HG02870 (cell line): Measurements from ENCODE around the gene ACAP3.

Experiments used
- ATAC-seq: cut with Tn5 transposase; IDR thresholded peaks from one replicate; pipeline ENCODE4 v1.9.1; 2021; ENCODE audit warnings: mild to moderate bottlenecking, moderate library complexity; ENCODE audit not compliant: unreplicated experiment

The ACAP3 gene

GRCh38 chr1:1302006-1302430 is 5.7 kb downstream of the ACAP3 start:
- no peak for ATAC-seq

GRCh38 chr1:1300352-1300739 is 7.4 kb downstream of the ACAP3 start:
- ATAC-seq: no peak

DNA sequence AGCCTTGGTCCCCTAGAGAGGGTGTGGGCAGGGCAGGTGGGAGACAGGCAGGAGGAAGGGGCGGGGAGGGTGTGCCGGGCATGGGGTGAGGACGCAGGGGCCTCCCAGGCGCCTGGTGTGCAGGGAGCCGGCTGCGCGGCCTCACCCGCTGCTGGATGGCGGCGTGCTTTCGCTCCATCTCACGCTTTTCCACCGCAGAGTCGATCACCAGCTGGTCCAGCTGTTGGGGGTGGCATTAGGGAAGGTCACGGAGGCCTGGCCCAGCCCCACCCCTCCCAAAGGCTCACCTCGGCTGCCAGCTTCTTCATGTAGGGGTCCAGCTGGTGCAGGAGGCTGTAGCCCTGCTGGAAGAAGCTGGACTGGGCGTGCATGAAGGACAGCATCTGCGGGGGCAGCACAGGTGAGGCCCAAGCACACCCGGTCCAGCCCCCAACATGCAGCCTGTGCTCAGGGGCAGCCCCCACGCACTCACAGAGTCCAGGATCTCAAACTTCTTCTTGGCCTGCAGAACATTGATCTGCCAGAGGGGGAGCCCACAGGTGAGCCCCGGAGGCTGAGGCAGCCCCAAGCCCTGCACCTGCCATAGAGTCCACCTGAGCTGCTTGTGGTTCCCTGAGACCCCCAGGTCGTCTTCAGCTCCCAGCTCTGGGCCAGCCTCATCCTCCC is 7.9 kb downstream of the ACAP3 start:
- no peak for ATAC-seq

- no peak for ATAC-seq
Measured at GRCh38 chr1:1298861-1299685, 8.7 kb downstream of the ACAP3 start.

DNA sequence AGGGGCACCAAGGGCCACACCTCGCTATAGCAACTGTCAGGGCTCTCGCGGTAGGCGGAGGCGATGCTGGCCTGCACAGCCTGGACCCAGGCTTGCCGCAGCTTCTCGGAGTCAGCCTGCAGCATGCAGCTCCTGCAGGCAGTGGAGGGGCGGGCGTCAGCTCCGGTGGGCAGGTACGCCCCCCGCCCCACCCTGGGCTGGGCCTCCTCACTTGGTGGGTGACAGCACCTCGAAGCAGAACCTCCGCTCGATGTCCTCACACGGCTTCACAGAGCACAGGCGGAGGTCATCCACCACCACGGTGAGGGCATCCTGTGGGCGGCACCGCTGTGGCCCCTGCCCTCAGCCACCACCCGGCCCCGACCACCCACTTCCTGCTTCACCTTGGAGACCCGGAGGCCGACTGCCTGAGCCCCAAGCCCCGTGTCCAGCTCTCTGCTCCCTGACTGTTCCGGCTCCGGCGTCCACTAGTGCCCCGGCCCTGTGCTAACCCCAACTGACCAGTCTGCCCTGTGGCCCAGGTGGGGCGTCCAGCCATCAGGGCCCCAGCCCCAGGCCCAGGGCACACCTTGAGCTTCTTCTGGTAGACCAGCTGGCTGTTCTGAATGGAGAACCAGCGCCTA is 9.8 kb downstream of the ACAP3 start:
- no peak for ATAC-seq

- no peak for ATAC-seq
Measured at GRCh38 chr1:1296070-1297061, 11.4 kb downstream of the ACAP3 start.

DNA sequence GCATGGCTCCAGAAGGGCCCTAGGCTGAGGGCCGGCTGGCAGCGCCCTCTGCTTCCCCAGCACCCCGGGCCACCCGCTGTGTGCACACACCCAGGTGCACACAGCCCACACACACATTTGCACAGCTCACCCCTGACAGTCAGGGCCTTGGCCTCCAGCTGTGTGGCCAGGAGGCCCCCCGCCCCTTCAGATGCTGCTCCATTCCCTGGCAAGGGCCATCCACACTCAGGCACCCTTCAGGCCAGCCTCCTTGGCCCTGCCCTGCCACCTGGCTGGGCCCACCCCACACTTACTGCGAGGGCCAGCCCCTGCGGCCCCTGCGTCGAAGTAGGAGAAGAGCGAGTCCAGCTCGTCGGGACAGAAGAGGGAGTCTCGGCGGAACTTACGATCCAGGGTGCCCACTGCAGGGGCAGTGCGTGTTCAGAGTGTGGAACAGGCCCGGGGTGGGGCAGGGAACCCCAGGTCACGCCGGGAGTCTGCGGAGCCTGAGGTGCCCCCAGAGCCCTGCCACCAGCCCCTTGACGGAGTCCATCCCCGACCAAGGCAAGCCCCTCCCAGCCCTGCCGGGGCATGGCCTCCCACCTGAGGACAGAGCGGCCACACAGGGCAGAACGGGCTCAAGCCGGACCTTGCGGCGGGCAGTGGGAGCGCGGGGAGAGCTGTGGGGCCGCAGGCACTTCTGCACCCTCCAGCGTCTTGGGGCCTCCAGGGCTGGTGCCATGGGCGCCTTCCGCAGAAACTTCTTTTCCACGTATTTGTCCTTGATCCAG is 12.4 kb downstream of the ACAP3 start:
- ATAC-seq: no peak

DNA sequence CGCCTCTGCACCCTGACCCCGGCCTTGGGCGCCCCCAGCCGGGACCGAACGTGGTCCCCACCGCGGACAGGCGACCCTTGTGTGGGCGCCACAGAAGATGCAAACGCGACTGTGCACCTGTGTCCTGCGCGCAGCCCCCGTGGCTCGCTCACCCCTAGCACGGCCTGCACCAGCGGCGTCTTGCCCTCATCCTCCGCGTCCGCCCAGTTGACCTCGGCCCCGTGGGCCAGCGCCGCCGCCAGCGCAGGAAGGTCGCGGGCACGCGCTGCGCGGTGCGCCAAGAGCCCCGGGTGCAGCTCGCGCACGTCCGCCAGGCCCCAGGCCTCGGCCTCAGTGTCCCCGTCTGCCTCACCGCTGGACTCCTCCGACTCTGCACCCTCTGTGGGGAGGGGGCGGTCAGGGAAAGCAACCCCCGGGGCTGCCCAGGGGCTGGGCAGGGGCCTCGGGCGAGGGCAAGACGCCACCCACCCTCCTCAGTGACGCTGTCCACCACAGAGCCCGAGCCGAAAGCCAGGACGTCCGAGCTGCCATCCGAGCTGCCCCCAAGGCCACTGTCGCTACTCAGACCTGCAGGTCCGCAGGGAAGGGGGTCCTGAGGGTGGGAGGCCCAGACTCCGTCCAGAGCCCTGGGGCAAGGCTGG is 13.4 kb downstream of the ACAP3 start:
- no peak for ATAC-seq

DNA sequence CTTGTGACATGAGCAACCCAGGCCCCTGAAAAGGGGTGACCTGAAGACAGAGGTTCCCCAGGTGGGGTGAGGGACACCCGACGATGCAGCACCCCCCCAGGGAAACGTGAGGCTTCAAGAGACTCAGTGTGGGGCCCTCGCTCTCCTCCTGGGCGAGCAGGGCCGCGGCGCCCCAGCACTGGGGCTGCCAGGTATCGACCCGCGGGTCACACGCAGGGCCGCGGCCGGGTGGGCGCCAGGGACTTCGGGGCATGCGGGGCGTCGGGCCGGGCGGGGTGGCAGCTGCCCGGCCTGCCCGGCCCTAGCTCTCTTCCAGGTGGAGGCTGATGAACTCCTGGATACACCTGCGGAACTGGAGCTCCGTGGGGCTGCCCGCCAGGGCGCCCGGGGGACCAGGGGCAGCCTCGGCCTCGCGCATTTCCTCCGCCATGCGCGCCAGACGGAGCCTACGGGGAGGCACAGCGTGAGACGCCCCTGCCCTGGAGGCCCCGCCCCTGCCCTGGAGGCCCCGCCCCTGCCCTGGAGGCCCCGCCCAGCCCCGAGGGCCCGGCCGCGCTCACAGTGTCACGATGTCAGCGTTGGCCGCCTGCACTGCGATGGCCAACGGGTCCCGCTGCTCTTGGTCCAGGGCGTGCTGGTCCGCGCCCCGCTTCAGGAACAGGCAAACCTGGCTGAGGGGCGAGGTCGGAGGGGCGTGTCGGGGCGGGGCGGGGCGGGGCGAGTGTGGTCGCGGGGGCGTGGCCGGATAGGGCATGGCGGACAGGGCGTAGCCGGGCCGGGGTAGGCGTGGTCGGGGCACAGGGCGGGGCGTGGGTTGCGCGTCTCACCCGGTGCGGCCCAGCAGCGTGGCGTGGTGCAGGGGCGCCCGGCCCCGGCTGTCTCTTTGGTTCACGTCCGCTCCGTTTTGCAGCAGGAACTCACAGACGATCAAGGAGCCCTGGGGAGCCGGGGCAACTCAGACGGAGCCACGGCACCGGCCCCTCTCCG is 14.2 kb downstream of the ACAP3 start:
- ATAC-seq: no peak

GRCh38 chr1:1292851-1293250 is 14.9 kb downstream of the ACAP3 start:
- ATAC-seq: no peak

DNA sequence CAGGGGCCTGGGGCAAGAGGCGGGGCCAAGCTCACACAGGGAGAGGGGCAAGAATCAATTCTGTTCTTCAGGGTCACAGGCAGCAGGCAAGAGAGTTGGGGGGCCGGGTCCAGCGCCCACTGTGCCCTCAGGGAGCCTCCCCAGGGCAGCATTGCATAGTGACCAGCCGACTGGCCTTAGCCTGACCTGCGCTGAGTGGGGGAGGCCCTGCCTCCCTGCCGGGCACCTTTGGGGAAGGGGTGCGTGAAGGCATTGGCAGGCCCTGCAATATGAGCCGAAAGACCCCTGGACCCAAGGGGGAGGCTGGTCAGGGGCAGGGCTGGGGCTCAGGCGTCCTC is 15.3 kb downstream of the ACAP3 start:
- no peak for ATAC-seq

- ATAC-seq: no peak
Measured at GRCh38 chr1:1291548-1292441, 15.9 kb downstream of the ACAP3 start.

DNA sequence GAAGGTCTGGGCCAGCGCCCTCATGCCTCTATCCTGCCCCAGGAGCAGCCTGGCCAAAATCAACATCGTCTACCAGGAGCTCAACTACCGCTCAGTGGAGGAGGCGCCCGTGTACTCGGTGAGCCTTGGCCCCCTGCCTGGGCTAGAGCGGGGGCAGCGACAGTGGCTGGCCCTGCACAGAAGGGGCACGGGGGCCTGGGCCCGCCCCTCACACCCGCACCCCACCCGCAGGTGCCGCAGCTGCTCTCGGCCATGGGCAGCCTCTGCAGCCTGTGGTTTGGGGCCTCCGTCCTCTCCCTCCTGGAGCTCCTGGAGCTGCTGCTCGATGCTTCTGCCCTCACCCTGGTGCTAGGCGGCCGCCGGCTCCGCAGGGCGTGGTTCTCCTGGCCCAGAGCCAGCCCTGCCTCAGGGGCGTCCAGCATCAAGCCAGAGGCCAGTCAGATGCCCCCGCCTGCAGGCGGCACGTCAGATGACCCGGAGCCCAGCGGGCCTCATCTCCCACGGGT is 16.7 kb downstream of the ACAP3 start:
- no peak for ATAC-seq

DNA sequence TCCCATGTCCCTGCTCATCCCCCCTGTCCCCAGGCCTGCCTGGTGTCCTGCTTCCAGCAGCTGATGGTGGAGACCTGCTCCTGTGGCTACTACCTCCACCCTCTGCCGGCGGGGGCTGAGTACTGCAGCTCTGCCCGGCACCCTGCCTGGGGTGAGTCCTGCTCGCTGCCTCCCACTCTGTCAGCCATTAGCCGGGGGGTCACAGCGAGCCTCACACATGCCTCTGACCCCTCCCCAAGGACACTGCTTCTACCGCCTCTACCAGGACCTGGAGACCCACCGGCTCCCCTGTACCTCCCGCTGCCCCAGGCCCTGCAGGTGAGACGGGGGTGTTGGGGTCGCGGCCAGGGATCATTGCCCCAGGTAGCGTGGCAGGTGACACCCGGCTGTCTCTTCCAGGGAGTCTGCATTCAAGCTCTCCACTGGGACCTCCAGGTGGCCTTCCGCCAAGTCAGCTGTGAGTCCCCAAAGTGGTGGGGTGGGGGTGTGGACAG is 17.4 kb downstream of the ACAP3 start:
- ATAC-seq: no peak

GRCh38 chr1:1287288-1288110 is 20.2 kb downstream of the ACAP3 start:
- no peak for ATAC-seq
